Cardiac muscle cell (in vitro differentiated cells and primary cell): ENCODE measurements around the gene WTIP. TPM values are rescaled to one million over a fixed set of nuclear protein-coding genes. Genes with fewer than 3 reads are reported as not detected.

ENCODE experiments used
- DNase-seq, 2 donors: peaks; one replicate each; pipeline versions ENCODE4 v3.0.0 to v3.0.0-alpha.2; 2010 to 2017; ENCODE audit warnings: low read depth in 1 of 2, low spot score in 1 of 2
- H3K27ac ChIP-seq: fragments of 200-600 bp; sonication (generic); 2 replicates; pipeline ENCODE4 v1.5.1; 2016
- H3K27me3 ChIP-seq: fragments of 200-600 bp; sonication (generic); 2 replicates; pipeline ENCODE4 v1.6.0; 2016; ENCODE audit warnings: control low read depth
- H3K36me3 ChIP-seq: fragments of 200-600 bp; sonication (generic); 2 replicates; pipeline ENCODE4 v1.5.1; 2016; ENCODE audit warnings: control low read depth
- H3K4me1 ChIP-seq: fragments of 200-600 bp; sonication (generic); 2 replicates; pipeline ENCODE4 v1.8.1; 2017; ENCODE audit warnings: low read depth, mild to moderate bottlenecking, mixed run types
- H3K4me3 ChIP-seq: fragments of 200-600 bp; sonication (generic); 2 replicates; pipeline ENCODE4 v1.5.1; 2016; ENCODE audit warnings: mild to moderate bottlenecking
- H3K9me3 ChIP-seq: fragments of 200-600 bp; sonication (generic); 2 replicates; pipeline ENCODE4 v1.5.1; 2017; ENCODE audit warnings: low read depth, mild to moderate bottlenecking, control low read depth
- polyA plus RNA-seq: library from polyadenylated mRNA; unstranded; fragments of >200 nt; fragmentation: Nextera tagmentation; extraction: Ambion mirVana; gene quantifications from 2 replicates; pipeline ENCODE4 v1.2.1, GENCODE V29; 2016
- total RNA-seq: library from RNA; depleted of rRNA; stranded (reverse); fragments of >200 nt; gene quantifications from 2 replicates; pipeline ENCODE4 v1.2.3, GENCODE V29; 2016
- TF ChIP-seq, protein P1 (sequence below): IDR thresholded peaks from 2 replicates; pipeline ENCODE4 v1.5.1; 2012; ENCODE audit warnings: low read depth, mild to moderate bottlenecking, low read length

WTIP gene
- total and polyA plus RNA-seq, 2 experiments from 2014 or later: 13.6 to 29.4 TPM

GRCh38 chr19:34549833-34550232, 68.3 kb downstream of the WTIP start:
- H3K9me3 ChIP-seq: no peaks in the 10 kb centered on the region
- H3K27ac ChIP-seq: no peak overlapping the region
- TF ChIP-seq, protein P1, sequence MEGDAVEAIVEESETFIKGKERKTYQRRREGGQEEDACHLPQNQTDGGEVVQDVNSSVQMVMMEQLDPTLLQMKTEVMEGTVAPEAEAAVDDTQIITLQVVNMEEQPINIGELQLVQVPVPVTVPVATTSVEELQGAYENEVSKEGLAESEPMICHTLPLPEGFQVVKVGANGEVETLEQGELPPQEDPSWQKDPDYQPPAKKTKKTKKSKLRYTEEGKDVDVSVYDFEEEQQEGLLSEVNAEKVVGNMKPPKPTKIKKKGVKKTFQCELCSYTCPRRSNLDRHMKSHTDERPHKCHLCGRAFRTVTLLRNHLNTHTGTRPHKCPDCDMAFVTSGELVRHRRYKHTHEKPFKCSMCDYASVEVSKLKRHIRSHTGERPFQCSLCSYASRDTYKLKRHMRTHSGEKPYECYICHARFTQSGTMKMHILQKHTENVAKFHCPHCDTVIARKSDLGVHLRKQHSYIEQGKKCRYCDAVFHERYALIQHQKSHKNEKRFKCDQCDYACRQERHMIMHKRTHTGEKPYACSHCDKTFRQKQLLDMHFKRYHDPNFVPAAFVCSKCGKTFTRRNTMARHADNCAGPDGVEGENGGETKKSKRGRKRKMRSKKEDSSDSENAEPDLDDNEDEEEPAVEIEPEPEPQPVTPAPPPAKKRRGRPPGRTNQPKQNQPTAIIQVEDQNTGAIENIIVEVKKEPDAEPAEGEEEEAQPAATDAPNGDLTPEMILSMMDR: no peak
- no peaks in the 10 kb centered on the region for H3K36me3 ChIP-seq
- H3K4me3 ChIP-seq: no peak overlapping the region
- DNase-seq: no peak
- no peaks in the 10 kb centered on the region for H3K4me1 ChIP-seq
- no peaks in the 10 kb centered on the region for H3K27me3 ChIP-seq

DNA sequence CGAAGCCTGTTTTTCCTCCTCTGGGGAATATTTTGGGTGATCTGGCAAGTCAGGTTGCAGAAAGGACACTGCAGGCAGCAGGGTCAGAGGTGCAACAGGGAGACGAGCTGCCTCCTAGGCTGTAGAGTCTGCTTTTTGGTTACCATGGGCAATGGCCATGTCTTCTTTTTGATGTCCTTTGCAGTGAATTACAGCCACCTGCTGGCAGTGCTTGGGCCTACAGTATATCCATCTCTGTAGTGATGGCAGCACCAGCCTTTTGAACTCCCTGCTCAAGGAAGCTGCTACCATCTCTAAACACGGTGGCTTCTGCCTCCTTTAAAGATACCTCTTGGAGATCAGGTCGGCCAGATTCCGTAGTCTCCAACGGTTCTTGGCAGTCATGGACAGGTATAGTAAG, 73.9 kb downstream of the WTIP start:
- Histone ChIP-seq H3K4me3 (no peak overlapping the region), H3K36me3 (no peaks in the 10 kb centered on the region)

GRCh38 chr19:34556488-34556887, 74.9 kb downstream of the WTIP start:
- DNase-seq: peak; percentile 10 to 50
- no peaks in the 10 kb centered on the region for H3K36me3 ChIP-seq
- H3K4me3 ChIP-seq: no peak overlapping the region
- TF ChIP-seq, protein P1: peak; percentile 52
- no peaks in the 10 kb centered on the region for H3K27me3 ChIP-seq
- H3K4me1 ChIP-seq: no peaks in the 10 kb centered on the region
- no peaks in the 10 kb centered on the region for H3K9me3 ChIP-seq
- H3K27ac ChIP-seq: no peak overlapping the region

More for the DNA sequence above, 73.9 kb downstream of the WTIP start:
- Histone ChIP-seq H3K4me1 (no peaks in the 10 kb centered on the region), H3K9me3 (no peaks in the 10 kb centered on the region), H3K27me3 (no peaks in the 10 kb centered on the region), H3K27ac (no peak overlapping the region)
- DNase-seq: peak in 1 of 2 donors; percentile 3
- TF ChIP-seq, protein P1: peak; percentile 21

DNA sequence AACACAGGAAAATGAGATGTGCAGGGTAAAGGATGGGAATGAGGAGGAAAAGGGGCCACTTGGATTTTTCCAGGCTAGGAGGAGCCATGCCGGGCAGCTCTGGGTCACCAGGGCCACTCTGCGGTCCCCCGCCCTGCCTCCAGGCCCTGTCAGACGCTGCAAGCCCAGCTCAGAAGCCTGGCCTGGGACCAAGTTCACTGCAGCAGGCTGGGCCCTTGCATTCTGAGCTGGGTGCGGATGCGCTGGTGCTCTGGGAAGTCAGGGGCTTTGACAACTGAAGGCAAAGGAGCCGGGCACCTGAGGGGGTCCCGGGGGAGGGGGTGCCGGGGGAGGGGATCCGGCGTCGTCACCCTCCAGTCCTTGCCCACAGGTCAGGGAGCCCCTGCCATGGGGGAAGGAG, 77.5 kb downstream of the WTIP start:
- TF ChIP-seq, protein P1: no peak
- Histone ChIP-seq H3K27ac (no peak overlapping the region), H3K36me3 (no peaks in the 10 kb centered on the region), H3K27me3 (no peaks in the 10 kb centered on the region), H3K4me3 (no peak overlapping the region), H3K9me3 (no peaks in the 10 kb centered on the region), H3K4me1 (no peaks in the 10 kb centered on the region)
- DNase-seq: no peak

DNA sequence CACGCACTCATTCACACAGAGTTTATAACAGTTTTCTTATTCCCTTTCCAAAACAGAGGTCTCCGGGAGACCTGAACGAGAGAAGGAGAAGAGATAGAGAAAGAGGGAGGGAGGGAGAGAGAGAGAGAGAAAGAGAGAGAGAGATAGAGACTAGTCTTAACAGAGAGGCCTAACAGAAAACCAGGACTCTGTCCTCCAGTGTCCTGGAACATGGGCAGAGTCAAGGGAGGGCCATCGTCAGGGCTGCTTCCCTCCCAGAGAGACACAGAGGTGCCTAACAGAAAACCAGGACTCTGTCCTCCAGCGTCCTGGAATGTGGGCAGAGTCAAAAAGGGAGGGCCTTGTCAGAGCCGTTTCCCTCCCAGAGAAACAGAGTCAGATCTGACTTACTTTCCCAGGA, 78.7 kb downstream of the WTIP start:
- H3K27ac ChIP-seq: no peak overlapping the region
- no peaks in the 10 kb centered on the region for H3K36me3 ChIP-seq
- H3K4me1 ChIP-seq: no peaks in the 10 kb centered on the region
- H3K27me3 ChIP-seq: no peaks in the 10 kb centered on the region
- no peak overlapping the region for H3K4me3 ChIP-seq
- H3K9me3 ChIP-seq: no peaks in the 10 kb centered on the region
- no peak for DNase-seq
- TF ChIP-seq, protein P1: no peak

Other genes starting within 250 kb of the WTIP start
- gene GARRE1, start 227.2 kb upstream of the WTIP start, total RNA-seq: 21.6 and 28.6 TPM in 2 replicates
- gene GARRE1, start 227.2 kb upstream of the WTIP start, polyA plus RNA-seq: 7.9 and 15.1 TPM in 2 replicates
- 618 and 670 TPM in 2 replicates for gene GPI, start 116.6 kb upstream of the WTIP start, total RNA-seq
- 791 and 862 TPM in 2 replicates for gene GPI, start 116.6 kb upstream of the WTIP start, polyA plus RNA-seq
- 37.6 and 39.3 TPM in 2 replicates for gene PDCD2L, start 77.4 kb upstream of the WTIP start, total RNA-seq
- gene PDCD2L, start 77.4 kb upstream of the WTIP start, polyA plus RNA-seq: 14.9 and 25.5 TPM in 2 replicates
- gene UBA2, start 53.4 kb upstream of the WTIP start, total RNA-seq: 118 and 121 TPM in 2 replicates
- 71.9 and 95.3 TPM in 2 replicates for gene UBA2, start 53.4 kb upstream of the WTIP start, polyA plus RNA-seq
- gene SCGB2B2, start 195.4 kb downstream of the WTIP start, total RNA-seq: 0.27 TPM in 1 of 2 replicates, not detected in the other
- gene SCGB2B2, start 195.4 kb downstream of the WTIP start, polyA plus RNA-seq: 0.23 and 0.29 TPM in 2 replicates
- 37.1 and 59.1 TPM in 2 replicates for gene ZNF302, start 195.9 kb downstream of the WTIP start, total RNA-seq
- gene ZNF302, start 195.9 kb downstream of the WTIP start, polyA plus RNA-seq: 60.6 and 80.8 TPM in 2 replicates